Glutamatergic neuron (in vitro differentiated cells): ENCODE measurements around the gene TBX18. TPM values are rescaled to one million over a fixed set of nuclear protein-coding genes. Genes with fewer than 3 reads are reported as not detected.

ENCODE experiments used
- DNase-seq: peaks from one replicate; pipeline ENCODE4 v3.0.0; 2022
- H3K27ac Mint-ChIP-seq: one replicate; pipeline ENCODE4 v1.8.0; 2020; ENCODE audit warnings: mild to moderate bottlenecking, mixed read lengths, inconsistent platforms; ENCODE audit not compliant: unreplicated experiment
- H3K27me3 Mint-ChIP-seq: one replicate; pipeline ENCODE4 v1.8.0; 2020; ENCODE audit warnings: mild to moderate bottlenecking, moderate library complexity, mixed read lengths, inconsistent platforms; ENCODE audit not compliant: unreplicated experiment
- H3K36me3 Mint-ChIP-seq: one replicate; pipeline ENCODE4 v1.8.0; 2020; ENCODE audit warnings: mild to moderate bottlenecking, mixed read lengths, inconsistent platforms; ENCODE audit not compliant: unreplicated experiment
- H3K4me1 Mint-ChIP-seq: one replicate; pipeline ENCODE4 v1.8.0; 2020; ENCODE audit warnings: mild to moderate bottlenecking, low read depth, mixed read lengths, inconsistent platforms; ENCODE audit not compliant: unreplicated experiment
- H3K4me3 Mint-ChIP-seq: one replicate; pipeline ENCODE4 v1.8.0; 2020; ENCODE audit warnings: mild to moderate bottlenecking, mixed read lengths, inconsistent platforms; ENCODE audit not compliant: unreplicated experiment
- H3K9me3 Mint-ChIP-seq: one replicate; pipeline ENCODE4 v1.8.0; 2020; ENCODE audit warnings: mild to moderate bottlenecking, moderate library complexity, mixed read lengths, inconsistent platforms; ENCODE audit not compliant: unreplicated experiment
- CTCF ChIP-seq: fragments of 200-600 bp; sonication (generic); IDR thresholded peaks from one replicate; pipeline ENCODE4 v1.5.0; 2021; ENCODE audit not compliant: partially characterized antibody, unreplicated experiment
- total RNA-seq: library from RNA; stranded (reverse); fragmentation: NEBNext Ultra II Directional; extraction: Animal tissue kit (Norgen Biotek cat#: 25700); gene quantifications from one replicate; pipeline ENCODE4 v1.2.1, GENCODE V29; 2021; ENCODE audit not compliant: unreplicated experiment

Gene TBX18
- total RNA-seq, 1 donor from 2014 or later, result 5.1 TPM

- H3K36me3 Mint-ChIP-seq, result no peaks in the 10 kb centered on the region
- no peaks in the 10 kb centered on the region for H3K9me3 Mint-ChIP-seq
- no peaks in the 10 kb centered on the region for H3K4me1 Mint-ChIP-seq
- DNase-seq, result no peak
- TF ChIP-seq CTCF, result no peak
- H3K27ac Mint-ChIP-seq, result no peak overlapping the region
- peaks cover 2% of the 10 kb centered on the region for H3K27me3 Mint-ChIP-seq
- H3K4me3 Mint-ChIP-seq, result no peak overlapping the region
Observed at GRCh38 chr6:84657486-84657885, 106.9 kb downstream of the TBX18 start.

GRCh38 chr6:84657025-84657424 lies 107.4 kb downstream of the TBX18 start:
- no peak for TF ChIP-seq CTCF
- peaks cover 2% of the 10 kb centered on the region for H3K27me3 Mint-ChIP-seq
- H3K36me3 Mint-ChIP-seq, result no peaks in the 10 kb centered on the region
- H3K4me3 Mint-ChIP-seq, result no peak overlapping the region
- DNase-seq, result no peak
- no peak overlapping the region for H3K27ac Mint-ChIP-seq
- H3K9me3 Mint-ChIP-seq, result no peaks in the 10 kb centered on the region
- H3K4me1 Mint-ChIP-seq, result no peaks in the 10 kb centered on the region

- Mint-ChIP-seq H3K4me1 (peaks cover 8% of the 10 kb centered on the region), H3K36me3 (no peaks in the 10 kb centered on the region), H3K27ac (no peak overlapping the region), H3K9me3 (no peaks in the 10 kb centered on the region), H3K27me3 (peaks cover 2% of the 10 kb centered on the region), H3K4me3 (no peak overlapping the region)
- no peak for DNase-seq
- no peak for TF ChIP-seq CTCF
Observed at GRCh38 chr6:84653027-84653551, 111.3 kb downstream of the TBX18 start.

- Mint-ChIP-seq H3K27me3 (peaks cover 2% of the 10 kb centered on the region), H3K27ac (no peak overlapping the region), H3K4me1 (peaks cover 8% of the 10 kb centered on the region), H3K4me3 (no peak overlapping the region), H3K9me3 (no peaks in the 10 kb centered on the region), H3K36me3 (no peaks in the 10 kb centered on the region)
- TF ChIP-seq CTCF, result no peak
- no peak for DNase-seq
Observed at GRCh38 chr6:84652356-84653026, 111.9 kb downstream of the TBX18 start.

- no peaks in the 10 kb centered on the region for H3K36me3 Mint-ChIP-seq
- H3K4me1 Mint-ChIP-seq, result peaks cover 8% of the 10 kb centered on the region
- no peaks in the 10 kb centered on the region for H3K27me3 Mint-ChIP-seq
- no peak overlapping the region for H3K4me3 Mint-ChIP-seq
- H3K9me3 Mint-ChIP-seq, result no peaks in the 10 kb centered on the region
- no peak for TF ChIP-seq CTCF
- no peak overlapping the region for H3K27ac Mint-ChIP-seq
- no peak for DNase-seq
Observed at GRCh38 chr6:84651583-84651982, 112.8 kb downstream of the TBX18 start.
